Esophagus muscularis mucosa (tissue), 2 donors: ENCODE results near the gene KCTD11.

Experiments
- EP300 ChIP-seq: sonication (generic); formaldehyde crosslinking; IDR thresholded peaks from one replicate; pipeline ENCODE4 v1.6.1; 2017; ENCODE audit warnings: antibody characterized with exemption
- POLR2A ChIP-seq: fragments of 450-650 bp; IDR thresholded peaks from one replicate; pipeline ENCODE4 v1.6.1; 2017; ENCODE audit warnings: antibody characterized with exemption, moderate library complexity, mild to moderate bottlenecking, low read depth

GRCh38 chr17:7313088-7313889 lies 38.7 kb upstream of the KCTD11 start:
- TF ChIP-seq EP300 = no peak
- TF ChIP-seq POLR2A = no peak
